ENCODE measurements around the gene STAT4. TPM values are rescaled to one million over a fixed set of nuclear protein-coding genes. Genes with fewer than 3 reads are reported as not detected.

STAT4 gene
- total RNA-seq, 1 donor from 2014 or later = 62.1 TPM

- no peak for DNase-seq (ENCODE audit: low spot score)
- Mint-ChIP-seq H3K27me3 (ENCODE audit: insufficient read depth) (no peaks in the 10 kb centered on the region), H3K36me3 (ENCODE audit: low read depth) (peaks cover 24% of the 10 kb centered on the region), H3K9me3 (no peaks in the 10 kb centered on the region), H3K4me1 (ENCODE audit: low read depth) (peaks cover 82% of the 10 kb centered on the region), H3K27ac (peak overlapping the region; percentile 95), H3K4me3 (peak overlapping the region; percentile 95)
- intact Hi-C loops (cut with micrococcal nuclease) = loop anchor here (1.0 to 5.0 kb wide), 7 partner anchors 35 to 527 kb away; no protein-coding TSS in a partner anchor
Observed at GRCh38 chr2:191150230-191150599, 579 bp downstream of the STAT4 start.

- Mint-ChIP-seq H3K36me3 (ENCODE audit: low read depth) (peaks cover 28% of the 10 kb centered on the region), H3K27ac (peak overlapping the region; percentile 95), H3K9me3 (no peaks in the 10 kb centered on the region), H3K4me1 (ENCODE audit: low read depth) (peaks cover 78% of the 10 kb centered on the region), H3K27me3 (ENCODE audit: insufficient read depth) (no peaks in the 10 kb centered on the region), H3K4me3 (peak overlapping the region; percentile 95)
- intact Hi-C loops (cut with micrococcal nuclease) = no loop called here
- no peak for DNase-seq (ENCODE audit: low spot score)
Observed at GRCh38 chr2:191149391-191149790, 1.4 kb downstream of the STAT4 start.

- peak overlapping the region; percentile 95 for H3K27ac Mint-ChIP-seq
- H3K36me3 Mint-ChIP-seq (ENCODE audit: low read depth) = peaks cover 34% of the 10 kb centered on the region
- no peaks in the 10 kb centered on the region for H3K9me3 Mint-ChIP-seq
- H3K4me1 Mint-ChIP-seq (ENCODE audit: low read depth) = peaks cover 81% of the 10 kb centered on the region
- intact Hi-C loops (cut with micrococcal nuclease) = loop anchor here (1.0 kb wide), 1 partner anchor 21 kb away; no protein-coding TSS in a partner anchor
- peak overlapping the region; percentile 95 for H3K4me3 Mint-ChIP-seq
- no peaks in the 10 kb centered on the region for H3K27me3 Mint-ChIP-seq (ENCODE audit: insufficient read depth)
- DNase-seq (ENCODE audit: low spot score) = no peak
Observed at GRCh38 chr2:191148791-191149190, 2.0 kb downstream of the STAT4 start.

GRCh38 chr2:191148281-191148680 lies 2.5 kb downstream of the STAT4 start:
- no peaks in the 10 kb centered on the region for H3K9me3 Mint-ChIP-seq
- H3K27ac Mint-ChIP-seq = peak overlapping the region; percentile 95
- intact Hi-C loops (cut with micrococcal nuclease) = loop anchor here (1.0 kb wide), 1 partner anchor 21 kb away; no protein-coding TSS in a partner anchor
- H3K4me3 Mint-ChIP-seq = peak overlapping the region; percentile 95
- H3K4me1 Mint-ChIP-seq (ENCODE audit: low read depth) = peaks cover 80% of the 10 kb centered on the region
- no peaks in the 10 kb centered on the region for H3K27me3 Mint-ChIP-seq (ENCODE audit: insufficient read depth)
- DNase-seq (ENCODE audit: low spot score) = no peak
- H3K36me3 Mint-ChIP-seq (ENCODE audit: low read depth) = peaks cover 37% of the 10 kb centered on the region

GRCh38 chr2:191145769-191146471 lies 4.9 kb downstream of the STAT4 start:
- H3K27me3 Mint-ChIP-seq (ENCODE audit: insufficient read depth) = no peaks in the 10 kb centered on the region
- H3K4me1 Mint-ChIP-seq (ENCODE audit: low read depth) = peaks cover 73% of the 10 kb centered on the region
- H3K27ac Mint-ChIP-seq = no peak overlapping the region
- H3K4me3 Mint-ChIP-seq = peak overlapping the region; percentile 31
- DNase-seq (ENCODE audit: low spot score) = no peak
- intact Hi-C loops (cut with micrococcal nuclease) = no loop called here
- H3K9me3 Mint-ChIP-seq = no peaks in the 10 kb centered on the region
- peaks cover 49% of the 10 kb centered on the region for H3K36me3 Mint-ChIP-seq (ENCODE audit: low read depth)

GRCh38 chr2:191144217-191144616 lies 6.6 kb downstream of the STAT4 start:
- no peak overlapping the region for H3K4me3 Mint-ChIP-seq
- no peaks in the 10 kb centered on the region for H3K9me3 Mint-ChIP-seq
- intact Hi-C loops (cut with micrococcal nuclease) = no loop called here
- H3K36me3 Mint-ChIP-seq (ENCODE audit: low read depth) = peaks cover 66% of the 10 kb centered on the region
- no peaks in the 10 kb centered on the region for H3K27me3 Mint-ChIP-seq (ENCODE audit: insufficient read depth)
- no peak for DNase-seq (ENCODE audit: low spot score)
- peaks cover 76% of the 10 kb centered on the region for H3K4me1 Mint-ChIP-seq (ENCODE audit: low read depth)
- H3K27ac Mint-ChIP-seq = peak overlapping the region; percentile 17

- Mint-ChIP-seq H3K4me1 (ENCODE audit: low read depth) (peaks cover 76% of the 10 kb centered on the region), H3K4me3 (no peak overlapping the region), H3K36me3 (ENCODE audit: low read depth) (peaks cover 70% of the 10 kb centered on the region), H3K9me3 (no peaks in the 10 kb centered on the region), H3K27ac (peak overlapping the region; percentile 17), H3K27me3 (ENCODE audit: insufficient read depth) (no peaks in the 10 kb centered on the region)
- intact Hi-C loops (cut with micrococcal nuclease) = no loop called here
- no peak for DNase-seq (ENCODE audit: low spot score)
Observed at GRCh38 chr2:191143791-191144190, 7.0 kb downstream of the STAT4 start.

GRCh38 chr2:191128911-191129304 lies 21.9 kb downstream of the STAT4 start:
- DNase-seq (ENCODE audit: low spot score) = no peak
- no peaks in the 10 kb centered on the region for H3K9me3 Mint-ChIP-seq
- intact Hi-C loops (cut with micrococcal nuclease) = loop anchor here (1.0 kb wide), 1 partner anchor 14 kb away; no protein-coding TSS in a partner anchor
- no peak overlapping the region for H3K4me3 Mint-ChIP-seq
- no peaks in the 10 kb centered on the region for H3K27me3 Mint-ChIP-seq (ENCODE audit: insufficient read depth)
- no peak overlapping the region for H3K27ac Mint-ChIP-seq
- H3K36me3 Mint-ChIP-seq (ENCODE audit: low read depth) = peaks cover 44% of the 10 kb centered on the region
- peaks cover 53% of the 10 kb centered on the region for H3K4me1 Mint-ChIP-seq (ENCODE audit: low read depth)

- Mint-ChIP-seq H3K9me3 (no peaks in the 10 kb centered on the region), H3K4me3 (peak overlapping the region; percentile 12), H3K4me1 (ENCODE audit: low read depth) (peaks cover 57% of the 10 kb centered on the region), H3K36me3 (ENCODE audit: low read depth) (peaks cover 49% of the 10 kb centered on the region), H3K27me3 (ENCODE audit: insufficient read depth) (no peaks in the 10 kb centered on the region), H3K27ac (peak overlapping the region; percentile 50)
- intact Hi-C loops (cut with micrococcal nuclease) = loop anchor here (1.0 kb wide), 1 partner anchor 13 kb away; no protein-coding TSS in a partner anchor
- no peak for DNase-seq (ENCODE audit: low spot score)
Observed at GRCh38 chr2:191128172-191128910, 22.5 kb downstream of the STAT4 start.

GRCh38 chr2:191127235-191127634 lies 23.6 kb downstream of the STAT4 start:
- intact Hi-C loops (cut with micrococcal nuclease) = loop anchor here (1.0 to 2.0 kb wide), 3 partner anchors 18 to 49 kb away; no protein-coding TSS in a partner anchor
- Mint-ChIP-seq H3K36me3 (ENCODE audit: low read depth) (peaks cover 48% of the 10 kb centered on the region), H3K4me3 (no peak overlapping the region), H3K9me3 (no peaks in the 10 kb centered on the region), H3K4me1 (ENCODE audit: low read depth) (peaks cover 67% of the 10 kb centered on the region), H3K27ac (peak overlapping the region; percentile 25), H3K27me3 (ENCODE audit: insufficient read depth) (no peaks in the 10 kb centered on the region)
- no peak for DNase-seq (ENCODE audit: low spot score)

- peaks cover 64% of the 10 kb centered on the region for H3K4me1 Mint-ChIP-seq (ENCODE audit: low read depth)
- H3K27me3 Mint-ChIP-seq (ENCODE audit: insufficient read depth) = no peaks in the 10 kb centered on the region
- intact Hi-C loops (cut with micrococcal nuclease) = loop anchor here (1.0 to 2.0 kb wide), 3 partner anchors 18 to 48 kb away; no protein-coding TSS in a partner anchor
- H3K9me3 Mint-ChIP-seq = no peaks in the 10 kb centered on the region
- H3K27ac Mint-ChIP-seq = peak overlapping the region; percentile 61
- DNase-seq (ENCODE audit: low spot score) = peak; percentile 24
- no peak overlapping the region for H3K4me3 Mint-ChIP-seq
- H3K36me3 Mint-ChIP-seq (ENCODE audit: low read depth) = peaks cover 41% of the 10 kb centered on the region
Observed at GRCh38 chr2:191126386-191127085, 24.3 kb downstream of the STAT4 start.

GRCh38 chr2:191125646-191126045 lies 25.1 kb downstream of the STAT4 start:
- intact Hi-C loops (cut with micrococcal nuclease) = loop anchor here (2.0 kb wide), 1 partner anchor 17 kb away; no protein-coding TSS in a partner anchor
- no peaks in the 10 kb centered on the region for H3K9me3 Mint-ChIP-seq
- DNase-seq (ENCODE audit: low spot score) = no peak
- no peaks in the 10 kb centered on the region for H3K27me3 Mint-ChIP-seq (ENCODE audit: insufficient read depth)
- H3K27ac Mint-ChIP-seq = no peak overlapping the region
- peaks cover 36% of the 10 kb centered on the region for H3K36me3 Mint-ChIP-seq (ENCODE audit: low read depth)
- no peak overlapping the region for H3K4me3 Mint-ChIP-seq
- peaks cover 64% of the 10 kb centered on the region for H3K4me1 Mint-ChIP-seq (ENCODE audit: low read depth)
